Chondrocyte (in vitro differentiated cells): ENCODE results near the gene RAD23B. TPM values are rescaled to one million over a fixed set of nuclear protein-coding genes. Genes with fewer than 3 reads are reported as not detected.
A peak's percentile ranks its signal among the peaks of the same experiment; 100 is the strongest.

Experiments used
- DNase-seq: peaks from one replicate; pipeline ENCODE4 v3.0.0; 2021; ENCODE audit warnings: mixed read lengths, low spot score
- H3K27ac Mint-ChIP-seq: one replicate; pipeline ENCODE4 v1.8.0; 2021; ENCODE audit warnings: mild to moderate bottlenecking, moderate library complexity, mixed read lengths; ENCODE audit not compliant: unreplicated experiment
- H3K27me3 Mint-ChIP-seq: 2 replicates; pipeline ENCODE4 v1.8.0; 2021; ENCODE audit warnings: low read depth, mixed read lengths
- H3K36me3 Mint-ChIP-seq: 2 replicates; pipeline ENCODE4 v1.8.0; 2021; ENCODE audit warnings: low read depth, mixed read lengths
- H3K4me1 Mint-ChIP-seq: 2 replicates; pipeline ENCODE4 v1.8.0; 2021; ENCODE audit warnings: low read depth, mild to moderate bottlenecking, mixed read lengths
- H3K4me3 Mint-ChIP-seq: one replicate; pipeline ENCODE4 v1.8.0; 2021; ENCODE audit warnings: mild to moderate bottlenecking, moderate library complexity, mixed read lengths; ENCODE audit not compliant: unreplicated experiment
- H3K9me3 Mint-ChIP-seq: 2 replicates; pipeline ENCODE4 v1.8.0; 2021; ENCODE audit warnings: low read depth, mixed read lengths
- total RNA-seq: library from RNA; stranded (reverse); gene quantifications from 3 replicates; pipeline ENCODE4 v1.2.1, GENCODE V29; 2021
- TF ChIP-seq, protein P1 (sequence below): fragments of 200-600 bp; sonication (generic); IDR thresholded peaks from 2 replicates; pipeline ENCODE4 v1.5.0; 2021; ENCODE audit warnings: antibody characterized with exemption, mild to moderate bottlenecking, moderate library complexity

The RAD23B gene
- total RNA-seq, 1 donor from 2014 or later, result 127 TPM

- H3K4me3 Mint-ChIP-seq, result no peak overlapping the region
- H3K36me3 Mint-ChIP-seq, result peaks cover 31% of the 10 kb centered on the region
- H3K27me3 Mint-ChIP-seq, result no peaks in the 10 kb centered on the region
- H3K9me3 Mint-ChIP-seq, result no peaks in the 10 kb centered on the region
- peaks cover 30% of the 10 kb centered on the region for H3K4me1 Mint-ChIP-seq
- TF ChIP-seq, protein P1, sequence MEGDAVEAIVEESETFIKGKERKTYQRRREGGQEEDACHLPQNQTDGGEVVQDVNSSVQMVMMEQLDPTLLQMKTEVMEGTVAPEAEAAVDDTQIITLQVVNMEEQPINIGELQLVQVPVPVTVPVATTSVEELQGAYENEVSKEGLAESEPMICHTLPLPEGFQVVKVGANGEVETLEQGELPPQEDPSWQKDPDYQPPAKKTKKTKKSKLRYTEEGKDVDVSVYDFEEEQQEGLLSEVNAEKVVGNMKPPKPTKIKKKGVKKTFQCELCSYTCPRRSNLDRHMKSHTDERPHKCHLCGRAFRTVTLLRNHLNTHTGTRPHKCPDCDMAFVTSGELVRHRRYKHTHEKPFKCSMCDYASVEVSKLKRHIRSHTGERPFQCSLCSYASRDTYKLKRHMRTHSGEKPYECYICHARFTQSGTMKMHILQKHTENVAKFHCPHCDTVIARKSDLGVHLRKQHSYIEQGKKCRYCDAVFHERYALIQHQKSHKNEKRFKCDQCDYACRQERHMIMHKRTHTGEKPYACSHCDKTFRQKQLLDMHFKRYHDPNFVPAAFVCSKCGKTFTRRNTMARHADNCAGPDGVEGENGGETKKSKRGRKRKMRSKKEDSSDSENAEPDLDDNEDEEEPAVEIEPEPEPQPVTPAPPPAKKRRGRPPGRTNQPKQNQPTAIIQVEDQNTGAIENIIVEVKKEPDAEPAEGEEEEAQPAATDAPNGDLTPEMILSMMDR, result no peak
- no peak for DNase-seq
- no peak overlapping the region for H3K27ac Mint-ChIP-seq
Measured at GRCh38 chr9:107314763-107315162, 31.7 kb downstream of the RAD23B start.

DNA sequence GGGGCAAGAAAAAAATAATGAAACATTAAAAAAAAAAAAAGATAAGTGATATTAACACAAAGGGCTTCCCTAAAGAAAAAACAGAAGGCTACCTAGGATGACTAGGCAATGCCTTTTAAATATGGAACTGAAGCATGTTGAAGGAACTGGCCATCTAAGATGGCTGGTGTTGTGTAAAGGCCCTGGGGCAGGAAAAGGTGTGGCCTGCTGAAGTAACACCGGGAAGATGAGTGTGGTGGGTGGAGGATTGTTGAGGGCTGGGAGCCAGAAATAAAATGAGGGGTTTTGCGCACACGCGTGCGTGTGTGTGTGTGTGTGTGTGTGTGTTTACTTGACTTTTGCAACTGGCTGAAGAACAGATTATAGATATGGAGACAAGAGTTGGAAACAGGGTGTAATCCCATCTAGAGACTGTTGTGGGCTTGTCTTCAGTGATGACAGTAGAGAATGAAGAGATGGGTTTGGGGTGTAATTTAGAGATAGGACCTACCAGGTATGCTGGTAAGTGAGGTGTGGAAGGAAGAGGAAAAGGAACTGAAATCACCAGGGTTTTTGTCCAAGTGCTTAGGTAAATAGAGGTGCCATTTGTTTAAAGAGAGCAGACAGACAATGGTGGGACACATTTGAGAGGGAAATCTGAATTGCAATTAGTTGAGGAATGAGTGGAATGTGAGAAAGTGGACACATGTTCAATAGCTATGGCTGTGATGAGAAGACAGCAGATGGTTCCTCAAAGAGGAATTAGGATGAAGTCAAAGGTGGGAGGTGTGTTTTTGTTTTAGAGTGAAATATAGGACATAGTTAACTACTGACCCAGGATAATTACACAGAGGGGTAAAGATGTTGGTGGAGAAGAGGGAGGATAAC is 33.9 kb downstream of the RAD23B start:
- DNase-seq, result no peak
- TF ChIP-seq, protein P1, result no peak
- Mint-ChIP-seq H3K9me3 (no peaks in the 10 kb centered on the region), H3K36me3 (peaks cover 30% of the 10 kb centered on the region), H3K27ac (peak overlapping the region; percentile 15), H3K4me1 (peaks cover 23% of the 10 kb centered on the region), H3K4me3 (no peak overlapping the region), H3K27me3 (no peaks in the 10 kb centered on the region)

- TF ChIP-seq, protein P1, result no peak
- Mint-ChIP-seq H3K27me3 (no peaks in the 10 kb centered on the region), H3K36me3 (peaks cover 31% of the 10 kb centered on the region), H3K4me3 (no peak overlapping the region), H3K9me3 (peaks cover 10% of the 10 kb centered on the region), H3K27ac (no peak overlapping the region), H3K4me1 (peaks cover 25% of the 10 kb centered on the region)
- DNase-seq, result no peak
Measured at GRCh38 chr9:107322643-107323042, 39.6 kb downstream of the RAD23B start.

- H3K9me3 Mint-ChIP-seq, result peaks cover 10% of the 10 kb centered on the region
- no peak for DNase-seq
- H3K36me3 Mint-ChIP-seq, result peaks cover 27% of the 10 kb centered on the region
- TF ChIP-seq, protein P1, result no peak
- H3K27ac Mint-ChIP-seq, result peak overlapping the region; percentile 73
- peaks cover 27% of the 10 kb centered on the region for H3K4me1 Mint-ChIP-seq
- no peaks in the 10 kb centered on the region for H3K27me3 Mint-ChIP-seq
- no peak overlapping the region for H3K4me3 Mint-ChIP-seq
Measured at GRCh38 chr9:107323836-107324585, 40.9 kb downstream of the RAD23B start.

DNA sequence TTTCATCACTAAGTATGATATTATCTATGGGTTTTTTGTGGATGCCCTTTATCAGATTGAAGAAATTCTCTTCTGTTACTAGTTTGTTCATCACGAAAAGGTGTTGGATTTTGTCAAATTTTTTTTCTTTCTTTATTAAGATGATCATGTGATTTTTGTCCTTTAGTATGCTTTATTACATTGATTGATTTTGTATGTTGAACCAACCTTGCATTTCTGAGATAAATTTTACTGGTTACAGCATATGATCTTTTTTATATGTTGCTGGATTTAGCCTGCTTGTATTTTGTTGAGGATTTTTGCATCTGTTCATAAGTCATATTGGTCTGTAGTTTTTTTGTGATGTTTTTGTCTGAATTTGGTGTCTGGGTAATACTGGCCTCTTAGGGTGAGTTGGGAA is 42.8 kb downstream of the RAD23B start:
- H3K27ac Mint-ChIP-seq, result no peak overlapping the region
- peaks cover 27% of the 10 kb centered on the region for H3K4me1 Mint-ChIP-seq
- no peaks in the 10 kb centered on the region for H3K27me3 Mint-ChIP-seq
- peaks cover 30% of the 10 kb centered on the region for H3K36me3 Mint-ChIP-seq
- DNase-seq, result no peak
- TF ChIP-seq, protein P1, result no peak
- H3K9me3 Mint-ChIP-seq, result peaks cover 10% of the 10 kb centered on the region
- no peak overlapping the region for H3K4me3 Mint-ChIP-seq
